Upper lobe of left lung (tissue), 6 donors: ENCODE measurements around the gene STK11IP. TPM values are rescaled to one million over a fixed set of nuclear protein-coding genes. Genes with fewer than 3 reads are reported as not detected.

Experiments used
- ATAC-seq, 2 donors: fragments of 200-7000 bp; cut with Tn5 transposase; one replicate each; pipeline ENCODE4 v1.9.1; 2022; ENCODE audit warnings: mild to moderate bottlenecking in 2 of 2, moderate library complexity in 2 of 2; ENCODE audit not compliant: low FRiP score in 2 of 2
- DNase-seq, 2 donors: peaks; one replicate each; pipeline ENCODE4 v3.0.0-alpha.2; 2019 to 2020
- H3K27ac ChIP-seq, 4 donors: fragments of 200-600 bp; sonication (generic); one replicate each; pipeline ENCODE4 v1.5.1; 2016 to 2019
- H3K27me3 ChIP-seq, 4 donors: fragments of 200-600 bp; sonication (generic); one replicate each; pipeline ENCODE4 v1.5.1; 2017 to 2019
- H3K36me3 ChIP-seq, 4 donors: fragments of 200-600 bp; sonication (generic); one replicate each; pipeline ENCODE4 v1.5.1; 2016 to 2019
- H3K4me1 ChIP-seq, 4 donors: fragments of 200-600 bp; sonication (generic); one replicate each; pipeline ENCODE4 v1.5.1; 2018 to 2019
- H3K4me3 ChIP-seq, 4 donors: fragments of 200-600 bp; sonication (generic); one replicate each; pipeline ENCODE4 v1.5.1; 2017 to 2019; ENCODE audit warnings: mild to moderate bottlenecking in 2 of 4, moderate library complexity in 1 of 4
- H3K9me3 ChIP-seq, 4 donors: fragments of 200-600 bp; sonication (generic); one replicate each; pipeline ENCODE4 v1.5.1; 2018 to 2019
- EP300 ChIP-seq, 4 donors: sonication (generic); formaldehyde crosslinking; IDR thresholded peaks; one replicate each; pipeline ENCODE4 v1.5.1; 2017; ENCODE audit warnings: antibody characterized with exemption in 4 of 4, control low read depth in 2 of 4
- POLR2A ChIP-seq, 4 donors: fragments of 450-650 bp; IDR thresholded peaks; one replicate each; pipeline ENCODE4 v1.5.1; 2016 to 2017; ENCODE audit warnings: antibody characterized with exemption in 4 of 4, mild to moderate bottlenecking in 2 of 4
- POLR2AphosphoS5 ChIP-seq, 2 donors: sonication (generic); formaldehyde crosslinking; IDR thresholded peaks; one replicate each; pipeline ENCODE4 v1.5.1; 2017; ENCODE audit warnings: antibody characterized with exemption in 2 of 2
- WGBS, 2 donors: methylation state at CpG; one replicate each; pipeline ENCODE4 v1.1.5; 2017 to 2018; 5-methylcytosine and 5-hydroxymethylcytosine counted together
- total RNA-seq, 6 donors: library from RNA; depleted of rRNA in 4 of 6; stranded (reverse); fragments of >200 nt in 4 of 6; gene quantifications; one replicate each; pipeline versions ENCODE4 v1.1.0 to v1.2.1, GENCODE V29; 2016 to 2021
- TF ChIP-seq, protein P1 (sequence below), 6 experiments: fragments of 450-650 bp in 4 of 6; fragments of 200-600 bp in 2 of 6; sonication (generic) in 2 of 6; IDR thresholded peaks; one replicate each; pipeline ENCODE4 v1.5.1; 2016 to 2019; ENCODE audit warnings: antibody characterized with exemption in 6 of 6
- donor health status: DM: no; HTN: no; CAD: no; lungs with moderate emphysema.
- donor health status: DM: no; HTN: yes; CAD: no; lungs with severe emphysema.

STK11IP gene
- total RNA-seq, 6 donors from 2014 or later: 16.0 to 77.5 (median 35.6) TPM

DNA sequence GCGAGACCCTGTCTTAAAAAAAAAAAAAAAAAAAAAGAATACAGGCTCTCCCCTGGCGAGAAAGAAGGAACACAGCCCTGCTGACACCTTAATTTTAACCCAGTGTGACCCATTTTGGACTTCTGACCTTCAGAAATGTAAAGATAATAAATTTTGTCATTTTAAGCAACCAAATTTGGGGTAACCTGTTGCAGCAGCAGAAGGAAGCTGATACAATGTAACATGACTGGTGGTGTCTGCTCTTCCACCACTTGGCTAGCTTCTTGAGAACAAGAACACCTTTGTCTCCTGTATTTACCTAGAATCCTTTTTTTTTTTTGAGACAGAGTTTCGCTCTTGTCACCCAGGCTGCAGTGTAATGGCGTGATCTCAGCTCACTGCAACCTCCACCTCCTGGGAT lies 6.6 kb upstream of the STK11IP start:
- ATAC-seq (no peak), DNase-seq (no peak)
- no peaks in the 10 kb centered on the region for H3K4me1 ChIP-seq
- no peaks in the 10 kb centered on the region for H3K9me3 ChIP-seq
- 61 to 65% methylated on average over 4 of the region's 4 CpGs for WGBS, 2 donors
- H3K27me3 ChIP-seq: no peaks in the 10 kb centered on the region
- H3K4me3 ChIP-seq: no peak overlapping the region
- H3K36me3 ChIP-seq: no peaks in the 10 kb centered on the region
- H3K27ac ChIP-seq: no peak overlapping the region
- TF ChIP-seq POLR2AphosphoS5 (IDR thresholded peaks at IDR 0.05) (no peak), EP300 (IDR thresholded peaks at IDR 0.05) (no peak), POLR2A (IDR thresholded peaks at IDR 0.05) (no peak)
- TF ChIP-seq, protein P1, sequence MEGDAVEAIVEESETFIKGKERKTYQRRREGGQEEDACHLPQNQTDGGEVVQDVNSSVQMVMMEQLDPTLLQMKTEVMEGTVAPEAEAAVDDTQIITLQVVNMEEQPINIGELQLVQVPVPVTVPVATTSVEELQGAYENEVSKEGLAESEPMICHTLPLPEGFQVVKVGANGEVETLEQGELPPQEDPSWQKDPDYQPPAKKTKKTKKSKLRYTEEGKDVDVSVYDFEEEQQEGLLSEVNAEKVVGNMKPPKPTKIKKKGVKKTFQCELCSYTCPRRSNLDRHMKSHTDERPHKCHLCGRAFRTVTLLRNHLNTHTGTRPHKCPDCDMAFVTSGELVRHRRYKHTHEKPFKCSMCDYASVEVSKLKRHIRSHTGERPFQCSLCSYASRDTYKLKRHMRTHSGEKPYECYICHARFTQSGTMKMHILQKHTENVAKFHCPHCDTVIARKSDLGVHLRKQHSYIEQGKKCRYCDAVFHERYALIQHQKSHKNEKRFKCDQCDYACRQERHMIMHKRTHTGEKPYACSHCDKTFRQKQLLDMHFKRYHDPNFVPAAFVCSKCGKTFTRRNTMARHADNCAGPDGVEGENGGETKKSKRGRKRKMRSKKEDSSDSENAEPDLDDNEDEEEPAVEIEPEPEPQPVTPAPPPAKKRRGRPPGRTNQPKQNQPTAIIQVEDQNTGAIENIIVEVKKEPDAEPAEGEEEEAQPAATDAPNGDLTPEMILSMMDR (IDR thresholded peaks at IDR 0.05): no peak

DNA sequence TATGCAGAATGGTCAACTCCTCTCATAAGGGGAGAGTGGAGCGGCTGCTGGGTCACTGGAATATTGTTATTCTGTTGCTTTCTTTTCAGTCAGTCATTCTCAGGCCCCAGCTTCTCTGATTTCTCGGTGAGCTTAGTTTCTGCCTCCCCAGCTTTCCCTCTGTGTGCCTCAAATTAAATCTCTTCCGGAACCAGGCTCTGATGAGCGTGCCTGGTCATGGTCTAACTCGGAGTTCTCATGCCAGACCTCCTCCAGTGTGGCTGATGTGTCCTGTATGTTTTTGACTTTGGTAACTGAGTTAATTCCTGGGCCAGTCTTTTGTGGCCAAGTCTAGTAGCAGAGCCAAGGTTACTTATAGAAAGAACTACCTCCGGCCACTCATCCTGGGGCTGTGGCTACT lies 4.9 kb upstream of the STK11IP start:
- Histone ChIP-seq H3K27ac (no peak overlapping the region), H3K9me3 (no peaks in the 10 kb centered on the region), H3K4me3 (no peak overlapping the region), H3K4me1 (peaks cover 0 to 9% (median 1%) of the 10 kb centered on the region in 4 donors), H3K36me3 (no peaks in the 10 kb centered on the region), H3K27me3 (no peaks in the 10 kb centered on the region)
- TF ChIP-seq POLR2AphosphoS5 (IDR thresholded peaks at IDR 0.05) (no peak), EP300 (IDR thresholded peaks at IDR 0.05) (no peak), POLR2A (IDR thresholded peaks at IDR 0.05) (no peak)
- TF ChIP-seq, protein P1 (IDR thresholded peaks at IDR 0.05): no peak
- WGBS, 2 donors: 77 to 86% methylated on average over 6 of the region's 6 CpGs
- ATAC-seq: no peak
- DNase-seq: no peak

DNA sequence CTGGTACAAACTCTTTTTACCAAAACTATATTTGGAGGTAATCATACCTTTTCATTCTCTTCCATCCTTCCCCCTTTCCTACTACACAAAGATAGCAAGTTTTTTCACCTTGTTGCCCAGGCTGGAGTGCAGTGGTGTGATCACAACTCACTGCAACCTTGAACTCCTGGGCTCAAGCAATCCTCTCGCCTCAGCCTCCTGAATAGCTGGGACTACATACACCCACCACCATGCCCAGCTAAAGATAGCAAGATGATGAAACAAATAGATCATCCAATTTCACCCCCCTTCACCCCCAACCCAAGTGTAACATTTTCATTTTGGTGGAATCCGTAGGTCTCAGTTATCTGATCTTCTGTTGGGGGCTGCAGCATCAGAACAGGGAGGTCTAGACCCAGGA lies 4.5 kb upstream of the STK11IP start:
- no peak overlapping the region for H3K27ac ChIP-seq
- no peaks in the 10 kb centered on the region for H3K36me3 ChIP-seq
- ATAC-seq (no peak), DNase-seq (no peak)
- no peaks in the 10 kb centered on the region for H3K27me3 ChIP-seq
- no peak overlapping the region for H3K4me3 ChIP-seq
- peaks cover 0 to 10% (median 3%) of the 10 kb centered on the region in 4 donors for H3K4me1 ChIP-seq
- no peak for TF ChIP-seq EP300 (IDR thresholded peaks at IDR 0.05)
- TF ChIP-seq, protein P1 (IDR thresholded peaks at IDR 0.05): no peak
- TF ChIP-seq POLR2A (IDR thresholded peaks at IDR 0.05): no peak
- no peak for TF ChIP-seq POLR2AphosphoS5 (IDR thresholded peaks at IDR 0.05)
- 87 to 90% methylated on average over 2 of the region's 2 CpGs for WGBS, 2 donors
- H3K9me3 ChIP-seq: no peaks in the 10 kb centered on the region

DNA sequence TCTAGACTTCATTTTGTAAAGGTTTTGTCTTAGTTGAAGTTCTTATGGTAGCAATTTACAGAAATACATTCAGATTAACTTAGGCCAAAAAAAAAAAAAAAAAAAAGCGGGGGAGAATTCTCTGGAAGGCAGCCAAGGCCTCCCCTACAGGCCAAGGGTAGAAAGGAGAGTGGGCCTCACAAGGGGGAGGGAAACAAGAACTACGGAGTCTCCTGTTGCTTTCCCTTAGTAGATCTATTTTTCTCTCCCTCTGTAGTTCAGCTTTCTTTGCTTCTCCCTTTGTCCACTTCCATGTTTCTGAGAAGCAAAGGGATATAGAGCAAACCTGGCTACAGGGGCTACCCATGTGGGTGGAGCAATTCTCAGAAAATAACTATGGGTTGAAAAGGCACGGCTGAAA lies 2.4 kb upstream of the STK11IP start:
- Histone ChIP-seq H3K4me1 (peaks cover 6 to 20% (median 8%) of the 10 kb centered on the region in 4 donors), H3K36me3 (no peaks in the 10 kb centered on the region), H3K27ac (no peak overlapping the region), H3K9me3 (no peaks in the 10 kb centered on the region), H3K4me3 (no peak overlapping the region), H3K27me3 (no peaks in the 10 kb centered on the region)
- DNase-seq: no peak
- no peak for ATAC-seq
- 37 to 47% methylated on average over 3 of the region's 3 CpGs for WGBS, 2 donors
- TF ChIP-seq POLR2A (IDR thresholded peaks at IDR 0.05) (no peak), POLR2AphosphoS5 (IDR thresholded peaks at IDR 0.05) (no peak), EP300 (IDR thresholded peaks at IDR 0.05) (no peak)
- TF ChIP-seq, protein P1 (IDR thresholded peaks at IDR 0.05): no peak

DNA sequence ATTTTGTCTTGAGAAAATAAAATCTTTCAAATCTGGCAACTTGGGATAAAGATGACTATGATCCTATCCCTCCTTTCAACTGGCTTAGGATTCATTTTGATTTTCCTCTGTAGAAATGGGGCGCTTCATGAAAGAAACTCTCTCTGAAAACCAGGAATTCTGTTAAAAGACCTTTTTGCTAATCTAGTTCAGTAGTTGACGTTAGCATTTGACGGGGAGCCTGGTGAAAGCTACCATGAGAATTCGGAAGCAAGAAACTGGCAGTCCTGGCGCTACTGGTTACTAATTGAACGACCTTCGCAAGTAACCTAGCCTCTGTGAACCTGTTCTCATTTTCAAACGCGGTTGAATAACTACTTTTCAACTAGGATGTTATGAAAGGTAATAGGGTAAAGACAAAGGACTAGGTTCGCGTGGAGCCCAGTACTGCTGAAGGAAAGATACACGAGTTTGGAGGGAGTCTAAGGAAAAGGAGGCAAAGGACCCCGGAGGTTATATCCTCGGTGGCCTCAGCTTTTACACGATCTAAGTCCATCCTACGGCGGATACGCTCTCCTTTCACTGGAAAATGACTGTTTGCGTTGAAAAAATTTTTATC lies 604 bp upstream of the STK11IP start:
- Histone ChIP-seq H3K4me1 (peaks cover 6 to 20% (median 8%) of the 10 kb centered on the region in 4 donors), H3K27me3 (no peaks in the 10 kb centered on the region), H3K4me3 (peak overlapping the region; percentile 60 to 88 (median 68)), H3K36me3 (peaks cover 4 to 12% (median 8%) of the 10 kb centered on the region in 4 donors), H3K9me3 (no peaks in the 10 kb centered on the region), H3K27ac (peak overlapping the region; percentile 85 to 90 (median 88))
- ATAC-seq (peak in 1 of 2 donors; percentile 6), DNase-seq (no peak)
- TF ChIP-seq POLR2AphosphoS5 (IDR thresholded peaks at IDR 0.05) (no peak), EP300 (IDR thresholded peaks at IDR 0.05) (no peak)
- WGBS, 2 donors: 15 to 17% methylated on average over 19 of the region's 19 CpGs
